Heart left ventricle (tissue), 16 donors: Measurements from ENCODE around the gene PTPRD. TPM values are rescaled to one million over a fixed set of nuclear protein-coding genes. Genes with fewer than 3 reads are reported as not detected.

ENCODE experiments used
- ATAC-seq, 4 donors: fragments of 200-7000 bp; cut with Tn5 transposase; one replicate each; pipeline ENCODE4 v1.9.1; 2020 to 2022; ENCODE audit warnings: moderate library complexity in 4 of 4, mild to moderate bottlenecking in 3 of 4, moderate number of reproducible peaks in 1 of 4
- DNase-seq, 5 donors: peaks; one replicate each; pipeline ENCODE4 v3.0.0-alpha.2; 2020
- H3K27ac ChIP-seq, 12 donors: fragments of 200-600 bp; sonication (generic) in 4 of 12; one replicate each; pipeline versions ENCODE4 v1.5.0 to v1.8.0; 2016 to 2022; ENCODE audit warnings: mild to moderate bottlenecking in 2 of 12
- H3K27me3 ChIP-seq, 9 donors: fragments of 200-600 bp; sonication (generic) in 2 of 9; one replicate each; pipeline versions ENCODE4 v1.5.1 to v1.8.0; 2016 to 2022; ENCODE audit warnings: mild to moderate bottlenecking in 3 of 9
- H3K36me3 ChIP-seq, 9 donors: fragments of 200-600 bp; sonication (generic) in 2 of 9; one replicate each; pipeline versions ENCODE4 v1.5.0 to v1.8.0; 2018 to 2022; ENCODE audit warnings: mild to moderate bottlenecking in 2 of 9
- H3K4me1 ChIP-seq, 12 donors: fragments of 200-600 bp; sonication (generic) in 4 of 12; one replicate each; pipeline versions ENCODE4 v1.5.0 to v1.8.0; 2016 to 2022; ENCODE audit warnings: mild to moderate bottlenecking in 3 of 12
- H3K4me3 ChIP-seq, 12 donors: fragments of 200-600 bp; sonication (generic) in 4 of 12; one replicate each; pipeline versions ENCODE4 v1.5.0 to v1.8.0; 2017 to 2022; ENCODE audit warnings: mild to moderate bottlenecking in 9 of 12, moderate library complexity in 4 of 12
- H3K9me3 ChIP-seq, 12 donors: fragments of 200-600 bp; sonication (generic) in 4 of 12; one replicate each; pipeline versions ENCODE4 v1.5.0 to v1.8.0; 2016 to 2022; ENCODE audit warnings: mild to moderate bottlenecking in 1 of 12
- CTCF ChIP-seq, 12 donors: fragments of 200-600 bp; sonication (generic) in 4 of 12; IDR thresholded peaks; one replicate each; pipeline versions ENCODE4 v1.5.0 to v1.8.0; 2018 to 2022; ENCODE audit warnings: antibody characterized with exemption in 12 of 12, mild to moderate bottlenecking in 5 of 12
- POLR2A ChIP-seq, 2 donors: fragments of 450-650 bp; IDR thresholded peaks; one replicate each; pipeline ENCODE4 v1.6.1; 2017; ENCODE audit warnings: antibody characterized with exemption in 2 of 2, mild to moderate bottlenecking in 2 of 2, moderate library complexity in 2 of 2
- WGBS, 4 donors: extraction: QIAGEN DNeasy Blood & Tissue Kit in 2 of 4; methylation state at CpG; one replicate each; pipeline versions ENCODE4 v1.1.5 to v1.1.7; 2013 to 2018; 5-methylcytosine and 5-hydroxymethylcytosine counted together
- intact Hi-C, 10 donors: fragments of 100-400 bp; cut with DNase I; formaldehyde crosslinking; loops; one replicate each; pipeline versions ENCODE4 v1.11.1 to v1.14.2; 2022
- polyA plus RNA-seq, 2 donors: library from polyadenylated mRNA; stranded (reverse); fragments of 200-250 nt; gene quantifications; one replicate each; pipeline ENCODE4 v1.2.3, GENCODE V29; 2013
- total RNA-seq, 9 donors: library from RNA; depleted of rRNA in 2 of 9; stranded (reverse); fragments of >200 nt in 2 of 9; fragmentation: NEBNext Ultra II Directional in 3 of 9; extraction: Animal tissue kit (Norgen Biotek cat#: 25700) in 3 of 9; gene quantifications; one replicate each; pipeline versions ENCODE4 v1.1.0 to v1.2.4, GENCODE V29; 2016 to 2023
- donor health status: ischemic (EF 13 %, LVEDD 7.1; RV severe dilation, severe dysfunction).
- donor health status: healthy with polysubstance abuse.
- donor health status: DM: no; HTN: yes; CAD: no.
- donor health status: DM: no; HTN: no; CAD: no.
- donor health status: ischemic (EF 25% LVEDD 6.9; RV normal size, moderate dysfunction).
- donor health status: ischemic (EF 25% LVEDD 5.7; RV mildly dilated, moderate dysfunction).
- donor health status: healthy.
- donor health status: DM: yes; HTN: yes; CAD: no.
- donor health status: ischemic (EF 35%, LVEDD 5.7; RV mildly dilated, moderate dysfunction).
- donor health status: nonischemic (EF 11% LVEDD 7.7; RV severe dilation, severe dysfunction).
- donor health status: DM: yes; HTN: yes; CAD: no.
- donor health status: PGD.
- donor health status: ischemic (EF 29% LVEDD 5.4; RV normal size, mild dysfunction).
- donor health status: nonischemic (EF 23%, LVEDD 6.1; RV moderate dilation, normal function).

PTPRD gene
- total and polyA plus RNA-seq, 11 donors = 1.4 to 25.3 (median 15.1) TPM

- ATAC-seq (no peak), DNase-seq (no peak)
- H3K36me3 ChIP-seq = no peaks in the 10 kb centered on the region
- TF ChIP-seq CTCF (IDR thresholded peaks at IDR 0.05) = no peak
- TF ChIP-seq POLR2A (IDR thresholded peaks at IDR 0.05) = no peak
- H3K4me3 ChIP-seq = no peak overlapping the region
- peaks cover 0 to 6% (median 0%) of the 10 kb centered on the region in 12 donors for H3K9me3 ChIP-seq
- no peaks in the 10 kb centered on the region for H3K4me1 ChIP-seq
- H3K27me3 ChIP-seq = no peaks in the 10 kb centered on the region
- WGBS, 4 donors = 81 to 86% (median 85%) methylated on average over 1 of the region's 1 CpG
- H3K27ac ChIP-seq = no peak overlapping the region
- intact Hi-C loops = no loop called here
These were observed 484.9 kb downstream of the PTPRD start for GRCh38 chr9:10127867-10128266.

- peak; percentile 60 to 90 (median 78) for ATAC-seq
- TF ChIP-seq CTCF (IDR thresholded peaks at IDR 0.05) = no peak
- TF ChIP-seq POLR2A (IDR thresholded peaks at IDR 0.05) = no peak
- Histone ChIP-seq H3K27me3 (no peaks in the 10 kb centered on the region), H3K27ac (peak overlapping the region in 6 of 12 donors; percentile 31 to 67 (median 54)), H3K9me3 (no peaks in the 10 kb centered on the region), H3K4me1 (peaks cover 0 to 15% (median 0%) of the 10 kb centered on the region in 12 donors), H3K4me3 (no peak overlapping the region), H3K36me3 (no peaks in the 10 kb centered on the region)
- 23 to 36% (median 27%) methylated on average over 4 of the region's 4 CpGs for WGBS, 4 donors
- DNase-seq = peak in 4 of 5 donors; percentile 27 to 64 (median 50)
- intact Hi-C loops = no loop called here
These were observed 500.0 kb downstream of the PTPRD start for GRCh38 chr9:10112798-10113197.

- Histone ChIP-seq H3K4me3 (no peak overlapping the region), H3K27me3 (no peaks in the 10 kb centered on the region), H3K36me3 (no peaks in the 10 kb centered on the region), H3K9me3 (no peaks in the 10 kb centered on the region), H3K4me1 (peaks cover 0 to 15% (median 0%) of the 10 kb centered on the region in 12 donors), H3K27ac (peak overlapping the region in 3 of 12 donors; percentile 31 to 67 (median 51))
- TF ChIP-seq POLR2A (IDR thresholded peaks at IDR 0.05) (no peak), CTCF (IDR thresholded peaks at IDR 0.05) (no peak)
- no peak for ATAC-seq
- WGBS, 4 donors = 30 to 46% (median 38%) methylated on average over 2 of the region's 2 CpGs
- no peak for DNase-seq
- intact Hi-C loops = no loop called here
These were observed 500.7 kb downstream of the PTPRD start for GRCh38 chr9:10112070-10112469.

GRCh38 chr9:10108815-10109214 is 504.0 kb downstream of the PTPRD start:
- Histone ChIP-seq H3K36me3 (no peaks in the 10 kb centered on the region), H3K27ac (peak overlapping the region in 9 of 12 donors; percentile 17 to 84 (median 72)), H3K27me3 (no peaks in the 10 kb centered on the region), H3K4me1 (peaks cover 0 to 15% (median 0%) of the 10 kb centered on the region in 12 donors), H3K9me3 (no peaks in the 10 kb centered on the region), H3K4me3 (peak overlapping the region in 1 of 12 donors; percentile 22)
- ATAC-seq (peak; percentile 89 to 93 (median 92)), DNase-seq (no peak)
- WGBS, 4 donors = 26 to 37% (median 35%) methylated on average over 3 of the region's 3 CpGs
- intact Hi-C loops = loop anchor here in 2 of 10 donors (1.0 to 5.0 kb wide), 2 partner anchors 35 to 47 kb away; no protein-coding TSS in a partner anchor
- TF ChIP-seq CTCF (IDR thresholded peaks at IDR 0.05) = no peak
- no peak for TF ChIP-seq POLR2A (IDR thresholded peaks at IDR 0.05)
